ENCODE data around the gene TXNDC5.

The TXNDC5 gene

DNA sequence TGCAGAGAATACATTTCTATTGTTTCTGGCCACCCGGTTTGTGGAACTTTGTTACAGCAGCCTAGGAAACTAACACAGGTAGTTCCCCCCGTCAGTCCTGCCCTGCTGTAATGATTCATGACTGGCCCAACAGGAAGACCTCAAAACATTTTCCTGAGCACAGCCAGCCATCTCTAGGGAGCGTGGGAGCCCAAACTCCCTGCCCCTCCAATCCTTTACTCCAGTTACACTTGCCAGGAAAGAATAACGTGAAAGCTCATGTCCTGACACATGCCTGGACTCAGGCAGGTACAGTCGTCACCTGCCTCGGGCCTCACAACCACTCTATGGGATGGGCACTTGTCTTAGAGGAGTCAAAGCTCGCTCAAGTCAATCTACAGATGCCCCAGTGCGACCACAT, 8.4 kb downstream of the TXNDC5 start:
- TF ChIP-seq BHLHE40 (IDR thresholded peaks at IDR 0.05; ENCODE audit: borderline replicate concordance), result no peak
- no peak for TF ChIP-seq SUZ12 (IDR thresholded peaks at IDR 0.05)
- TF ChIP-seq HDGF (IDR thresholded peaks at IDR 0.05; ENCODE audit: borderline replicate concordance), result no peak
- ChIA-PET POLR2A (no interaction called here), CTCF (interaction anchor here (0.6 kb wide), 1 partner anchor 104 kb away, joined by 5 read pairs; no protein-coding TSS in a partner anchor)
- DNase-seq (ENCODE audit: extremely low spot score), result no peak

- TF ChIP-seq HDGF (IDR thresholded peaks at IDR 0.05; ENCODE audit: borderline replicate concordance) (no peak), TARDBP (IDR thresholded peaks at IDR 0.05) (no peak), FOXA1 (IDR thresholded peaks at IDR 0.05) (no peak), NFRKB (IDR thresholded peaks at IDR 0.05) (no peak), FOXM1 (IDR thresholded peaks at IDR 0.05; ENCODE audit: borderline replicate concordance) (no peak), ZNF384 (IDR thresholded peaks at IDR 0.05) (no peak), ARNT (IDR thresholded peaks at IDR 0.05) (no peak), LEF1 (IDR thresholded peaks at IDR 0.05; ENCODE audit: borderline replicate concordance) (no peak), SP1 (IDR thresholded peaks at IDR 0.05) (no peak), L3MBTL2 (conservative IDR thresholded peaks at IDR 0.05) (no peak), BHLHE40 (IDR thresholded peaks at IDR 0.05; ENCODE audit: borderline replicate concordance) (no peak)
- TF ChIP-seq, protein P1, sequence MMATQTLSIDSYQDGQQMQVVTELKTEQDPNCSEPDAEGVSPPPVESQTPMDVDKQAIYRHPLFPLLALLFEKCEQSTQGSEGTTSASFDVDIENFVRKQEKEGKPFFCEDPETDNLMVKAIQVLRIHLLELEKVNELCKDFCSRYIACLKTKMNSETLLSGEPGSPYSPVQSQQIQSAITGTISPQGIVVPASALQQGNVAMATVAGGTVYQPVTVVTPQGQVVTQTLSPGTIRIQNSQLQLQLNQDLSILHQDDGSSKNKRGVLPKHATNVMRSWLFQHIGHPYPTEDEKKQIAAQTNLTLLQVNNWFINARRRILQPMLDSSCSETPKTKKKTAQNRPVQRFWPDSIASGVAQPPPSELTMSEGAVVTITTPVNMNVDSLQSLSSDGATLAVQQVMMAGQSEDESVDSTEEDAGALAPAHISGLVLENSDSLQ (IDR thresholded peaks at IDR 0.05), result no peak
- CTCF ChIA-PET, result no interaction called here
- POLR2A ChIA-PET, result no interaction called here
- DNase-seq (ENCODE audit: extremely low spot score), result no peak
Measured at GRCh38 chr6:7901780-7902179, 8.8 kb downstream of the TXNDC5 start.

DNA sequence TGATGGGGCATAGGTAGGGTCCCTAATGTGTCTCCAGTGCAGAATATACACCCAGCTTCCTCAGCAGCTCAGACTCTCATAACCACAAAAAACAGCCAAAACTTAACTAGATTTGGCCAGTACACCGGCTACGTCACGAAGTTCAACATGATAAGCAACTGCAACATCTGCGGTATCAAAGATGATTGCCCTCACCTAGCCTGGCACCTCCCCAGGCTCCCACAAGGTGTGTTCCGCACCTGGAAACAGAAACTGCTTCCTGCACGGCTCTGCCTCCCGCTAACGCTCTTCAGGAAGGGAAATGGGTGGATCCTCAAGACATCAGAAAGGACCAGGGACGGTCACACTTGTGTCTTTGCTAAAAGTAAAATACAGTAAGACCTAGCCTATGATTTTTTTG, 9.5 kb downstream of the TXNDC5 start:
- CTCF ChIA-PET, result no interaction called here
- TF ChIP-seq L3MBTL2 (conservative IDR thresholded peaks at IDR 0.05), result no peak
- TF ChIP-seq, protein P1 (IDR thresholded peaks at IDR 0.05), result no peak
- TF ChIP-seq FOXA1 (IDR thresholded peaks at IDR 0.05), result no peak
- no peak for TF ChIP-seq BHLHE40 (IDR thresholded peaks at IDR 0.05; ENCODE audit: borderline replicate concordance)
- no peak for TF ChIP-seq ELF4 (IDR thresholded peaks at IDR 0.05)
- TF ChIP-seq ARNT (IDR thresholded peaks at IDR 0.05), result no peak
- no peak for TF ChIP-seq CTBP1 (IDR thresholded peaks at IDR 0.05; ENCODE audit: borderline replicate concordance)
- no peak for TF ChIP-seq FOXM1 (IDR thresholded peaks at IDR 0.05; ENCODE audit: borderline replicate concordance)
- TF ChIP-seq ZNF384 (IDR thresholded peaks at IDR 0.05), result no peak
- no peak for DNase-seq (ENCODE audit: extremely low spot score)
- POLR2A ChIA-PET, result no interaction called here

DNA sequence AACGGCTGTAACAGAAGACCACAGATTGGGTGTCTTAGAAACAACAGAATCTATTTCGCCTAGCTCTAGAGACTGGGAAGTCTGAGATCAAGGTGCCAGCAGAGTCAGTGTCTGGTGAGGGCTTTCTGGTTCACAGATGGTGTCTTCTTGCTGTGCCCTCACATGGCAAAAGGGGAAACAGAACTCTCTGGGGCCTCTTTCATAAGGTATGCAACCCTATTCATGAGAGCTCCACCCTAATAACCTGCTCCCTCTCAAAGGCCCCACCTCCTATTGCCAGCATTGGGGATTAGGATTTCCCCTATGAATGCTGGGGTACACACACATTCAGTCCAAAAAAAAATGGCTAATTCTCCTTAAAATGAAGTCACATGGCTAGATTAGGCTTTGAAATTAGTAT, 10.0 kb downstream of the TXNDC5 start:
- POLR2A ChIA-PET, result no interaction called here
- TF ChIP-seq SP1 (IDR thresholded peaks at IDR 0.05) (no peak), HDGF (IDR thresholded peaks at IDR 0.05; ENCODE audit: borderline replicate concordance) (no peak), TARDBP (IDR thresholded peaks at IDR 0.05) (no peak), FOXA1 (IDR thresholded peaks at IDR 0.05) (no peak), FOXM1 (IDR thresholded peaks at IDR 0.05; ENCODE audit: borderline replicate concordance) (no peak), NFRKB (IDR thresholded peaks at IDR 0.05) (no peak), FOXK2 (IDR thresholded peaks at IDR 0.05) (no peak), L3MBTL2 (conservative IDR thresholded peaks at IDR 0.05) (no peak), LEF1 (IDR thresholded peaks at IDR 0.05; ENCODE audit: borderline replicate concordance) (no peak), ELF4 (IDR thresholded peaks at IDR 0.05) (no peak), CTBP1 (IDR thresholded peaks at IDR 0.05; ENCODE audit: borderline replicate concordance) (no peak), SUZ12 (IDR thresholded peaks at IDR 0.05) (no peak)
- TF ChIP-seq, protein P1 (IDR thresholded peaks at IDR 0.05), result no peak
- no peak for DNase-seq (ENCODE audit: extremely low spot score)
- CTCF ChIA-PET, result no interaction called here

DNA sequence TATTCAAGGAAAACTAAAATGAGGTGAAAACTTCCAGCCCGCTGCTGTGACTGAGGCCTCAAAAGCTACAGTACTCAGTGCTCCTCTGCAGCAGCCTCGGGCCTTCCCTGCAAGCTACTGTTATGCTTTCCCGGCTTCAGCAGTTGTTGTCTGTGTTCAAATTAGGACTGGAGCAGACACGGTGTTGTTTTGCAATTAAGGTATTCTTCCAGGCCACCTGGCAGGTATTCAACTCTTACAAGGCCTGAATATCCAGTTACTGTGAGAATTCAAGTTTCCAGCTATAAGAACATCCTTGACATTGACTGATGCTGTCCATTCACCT, 10.7 kb downstream of the TXNDC5 start:
- CTCF ChIA-PET, result interaction anchor here (0.6 kb wide), 2 partner anchors 61 to 177 kb away, joined by 3 to 5 read pairs; no protein-coding TSS in a partner anchor
- POLR2A ChIA-PET, result interaction anchor here (1.0 kb wide), 1 partner anchor 10 kb away, joined by 5 read pairs; no protein-coding TSS in a partner anchor

More for the DNA sequence above, 10.7 kb downstream of the TXNDC5 start:
- TF ChIP-seq FOXK2 (IDR thresholded peaks at IDR 0.05) (no peak), CTBP1 (IDR thresholded peaks at IDR 0.05; ENCODE audit: borderline replicate concordance) (no peak), FOXA1 (IDR thresholded peaks at IDR 0.05) (no peak), SP1 (IDR thresholded peaks at IDR 0.05) (no peak), LEF1 (IDR thresholded peaks at IDR 0.05; ENCODE audit: borderline replicate concordance) (no peak), ARNT (IDR thresholded peaks at IDR 0.05) (no peak), ELF4 (IDR thresholded peaks at IDR 0.05) (no peak), SUZ12 (IDR thresholded peaks at IDR 0.05) (no peak), NFRKB (IDR thresholded peaks at IDR 0.05) (no peak)
- TF ChIP-seq, protein P1 (IDR thresholded peaks at IDR 0.05), result no peak
- DNase-seq (ENCODE audit: extremely low spot score), result no peak
